Naive B cell (primary cell): ENCODE measurements around the gene MTG2. TPM values are rescaled to one million over a fixed set of nuclear protein-coding genes. Genes with fewer than 3 reads are reported as not detected.
"Not testable (repeated sequence)": the region's sequence is repeated elsewhere in the genome, so short reads cannot be mapped to it uniquely, and the experiment has no call there.

ENCODE experiments used
- ATAC-seq, 2 donors: fragments of 150-1000 bp; cut with Tn5 transposase; 2 replicates each; pipeline ENCODE4 v1.10.0; 2021; ENCODE audit warnings: low read depth in 2 of 2, mild to moderate bottlenecking in 2 of 2, moderate library complexity in 2 of 2
- DNase-seq: peaks from one replicate; pipeline ENCODE4 v3.0.0; 2022
- H3K27ac Mint-ChIP-seq, 6 donors: one replicate each; pipeline ENCODE4 v1.8.0; 2020 to 2022; ENCODE audit warnings: mild to moderate bottlenecking in 6 of 6, mixed read lengths in 6 of 6, moderate library complexity in 5 of 6, inconsistent platforms in 2 of 6
- H3K27me3 Mint-ChIP-seq, 3 donors: one replicate each; pipeline ENCODE4 v1.8.0; 2021 to 2022; ENCODE audit warnings: mixed read lengths in 3 of 3, mild to moderate bottlenecking in 1 of 3
- H3K36me3 Mint-ChIP-seq, 2 donors: one replicate each; pipeline ENCODE4 v1.8.0; 2020 to 2022; ENCODE audit warnings: mixed read lengths in 2 of 2, inconsistent platforms in 1 of 2, mild to moderate bottlenecking in 1 of 2
- H3K4me1 Mint-ChIP-seq, 3 donors: one replicate each; pipeline ENCODE4 v1.8.0; 2020 to 2022; ENCODE audit warnings: mixed read lengths in 3 of 3, inconsistent platforms in 1 of 3, mild to moderate bottlenecking in 1 of 3, moderate library complexity in 1 of 3
- H3K4me3 Mint-ChIP-seq, 8 donors: one replicate each; pipeline ENCODE4 v1.8.0; 2020 to 2022; ENCODE audit warnings: mild to moderate bottlenecking in 8 of 8, mixed read lengths in 8 of 8, moderate library complexity in 8 of 8, inconsistent platforms in 2 of 8
- H3K9me3 Mint-ChIP-seq, 7 donors: one replicate each; pipeline ENCODE4 v1.8.0; 2020 to 2022; ENCODE audit warnings: mixed read lengths in 7 of 7, mild to moderate bottlenecking in 5 of 7, inconsistent platforms in 2 of 7, moderate library complexity in 1 of 7
- polyA plus RNA-seq, 6 donors: library from polyadenylated mRNA; unstranded; fragments of 300-500 nt; fragmentation: Illumina TruSeq; gene quantifications; one replicate each; pipeline ENCODE4 v1.2.3, GENCODE V29; 2021; ENCODE audit warnings: low read depth in 6 of 6

Gene MTG2
- polyA plus RNA-seq, 6 donors from 2014 or later = 12.7 to 19.1 (median 16.3) TPM

GRCh38 chr20:62141043-62141396 lies 41.8 kb upstream of the MTG2 start:
- no peaks in the 10 kb centered on the region for H3K27me3 Mint-ChIP-seq
- ATAC-seq = no peak
- peak overlapping the region in 4 of 6 donors; percentile 54 to 89 (median 78) for H3K27ac Mint-ChIP-seq
- peaks cover 18 to 19% of the 10 kb centered on the region in 2 donors for H3K36me3 Mint-ChIP-seq
- peaks cover 42 to 55% (median 47%) of the 10 kb centered on the region in 3 donors for H3K4me1 Mint-ChIP-seq
- no peak for DNase-seq
- H3K4me3 Mint-ChIP-seq = peak overlapping the region in 7 of 8 donors; percentile 4 to 95 (median 85)
- H3K9me3 Mint-ChIP-seq = no peaks in the 10 kb centered on the region

GRCh38 chr20:62141397-62142251 lies 41.2 kb upstream of the MTG2 start:
- Mint-ChIP-seq H3K27ac (peak overlapping the region in 5 of 6 donors; percentile 86 to 94 (median 86)), H3K4me1 (peaks cover 38 to 56% (median 44%) of the 10 kb centered on the region in 3 donors), H3K9me3 (no peaks in the 10 kb centered on the region), H3K27me3 (no peaks in the 10 kb centered on the region), H3K4me3 (peak overlapping the region; percentile 82 to 95 (median 87)), H3K36me3 (peaks cover 12 to 14% of the 10 kb centered on the region in 2 donors)
- DNase-seq (no peak), ATAC-seq (no peak)

GRCh38 chr20:62142252-62143080 lies 40.4 kb upstream of the MTG2 start:
- Mint-ChIP-seq H3K9me3 (no peaks in the 10 kb centered on the region), H3K27ac (peak overlapping the region; percentile 39 to 94 (median 86)), H3K27me3 (no peaks in the 10 kb centered on the region), H3K4me3 (peak overlapping the region; percentile 82 to 95 (median 87)), H3K36me3 (peaks cover 8 to 10% of the 10 kb centered on the region in 2 donors), H3K4me1 (peaks cover 39 to 51% (median 47%) of the 10 kb centered on the region in 3 donors)
- no peak for DNase-seq
- peak; percentile 16 to 22 for ATAC-seq

- H3K4me3 Mint-ChIP-seq = peak within 1 kb of the TSS; percentile 82 to 97 (median 90)
- H3K4me1 Mint-ChIP-seq = peaks cover 34 to 50% (median 47%) of the 10 kb centered on the region in 3 donors
- H3K36me3 Mint-ChIP-seq = peaks cover under 1 to 1% of the 10 kb centered on the region in 2 donors
- ATAC-seq = peak; percentile 89 to 91
- H3K9me3 Mint-ChIP-seq = no peaks in the 10 kb centered on the region
- DNase-seq = peak; percentile 88
- peak within 1 kb of the TSS; percentile 86 to 98 (median 94) for H3K27ac Mint-ChIP-seq
- H3K27me3 Mint-ChIP-seq = no peaks in the 10 kb centered on the region
Observed at GRCh38 chr20:62143081-62143956, 39.5 kb upstream of the MTG2 start, which contains the start of the genes PSMA7 and SS18L1. Gene PSMA7, minus strand, starts transcription at chr20:62143394. Its CDS starts 91 bp downstream, at chr20:62143303. Gene SS18L1, plus strand, starts transcription at chr20:62143769. Its CDS starts 52 bp downstream, at chr20:62143821.

- Mint-ChIP-seq H3K27me3 (no peaks in the 10 kb centered on the region), H3K36me3 (no peaks in the 10 kb centered on the region), H3K4me1 (peaks cover 35 to 52% (median 48%) of the 10 kb centered on the region in 3 donors), H3K4me3 (peak overlapping the region; percentile 73 to 92 (median 84)), H3K9me3 (no peaks in the 10 kb centered on the region), H3K27ac (peak overlapping the region in 5 of 6 donors; percentile 86 to 98 (median 93))
- ATAC-seq (no peak), DNase-seq (peak; percentile 27)
Observed at GRCh38 chr20:62143957-62144825, 38.6 kb upstream of the MTG2 start.

GRCh38 chr20:62145688-62146018 lies 37.2 kb upstream of the MTG2 start:
- Mint-ChIP-seq H3K4me1 (peaks cover 46 to 62% (median 51%) of the 10 kb centered on the region in 3 donors), H3K4me3 (peak overlapping the region in 6 of 8 donors; percentile 40 to 89 (median 57)), H3K9me3 (no peaks in the 10 kb centered on the region), H3K27ac (peak overlapping the region in 2 of 6 donors; percentile 93 to 98), H3K27me3 (no peaks in the 10 kb centered on the region), H3K36me3 (no peaks in the 10 kb centered on the region)
- ATAC-seq = no peak
- DNase-seq = no peak

GRCh38 chr20:62146019-62146755 lies 36.6 kb upstream of the MTG2 start:
- H3K4me3 Mint-ChIP-seq = peak overlapping the region in 3 of 8 donors; percentile 40 to 89 (median 44)
- H3K4me1 Mint-ChIP-seq = peaks cover 45 to 56% (median 46%) of the 10 kb centered on the region in 3 donors
- H3K27me3 Mint-ChIP-seq = no peaks in the 10 kb centered on the region
- ATAC-seq = no peak
- H3K27ac Mint-ChIP-seq = peak overlapping the region in 1 of 6 donors; percentile 98
- H3K9me3 Mint-ChIP-seq = no peaks in the 10 kb centered on the region
- DNase-seq = no peak
- no peaks in the 10 kb centered on the region for H3K36me3 Mint-ChIP-seq

GRCh38 chr20:62147125-62147524 lies 35.7 kb upstream of the MTG2 start:
- peaks cover 0 to under 1% of the 10 kb centered on the region in 2 donors for H3K36me3 Mint-ChIP-seq
- no peaks in the 10 kb centered on the region for H3K9me3 Mint-ChIP-seq
- no peak for ATAC-seq
- DNase-seq = no peak
- no peak overlapping the region for H3K27ac Mint-ChIP-seq
- no peaks in the 10 kb centered on the region for H3K27me3 Mint-ChIP-seq
- H3K4me1 Mint-ChIP-seq = peaks cover 37 to 48% (median 39%) of the 10 kb centered on the region in 3 donors
- peak overlapping the region in 1 of 8 donors; percentile 74 for H3K4me3 Mint-ChIP-seq

GRCh38 chr20:62147528-62147927 lies 35.3 kb upstream of the MTG2 start:
- no peaks in the 10 kb centered on the region for H3K27me3 Mint-ChIP-seq
- H3K4me1 Mint-ChIP-seq = peaks cover 34 to 51% (median 37%) of the 10 kb centered on the region in 3 donors
- peaks cover under 1 to 4% of the 10 kb centered on the region in 2 donors for H3K36me3 Mint-ChIP-seq
- H3K9me3 Mint-ChIP-seq = peaks cover 0 to 2% (median 0%) of the 10 kb centered on the region in 7 donors
- peak overlapping the region in 1 of 8 donors; percentile 74 for H3K4me3 Mint-ChIP-seq
- DNase-seq (no peak), ATAC-seq (no peak)
- H3K27ac Mint-ChIP-seq = no peak overlapping the region

- H3K27me3 Mint-ChIP-seq, H3K9me3 Mint-ChIP-seq, H3K4me3 Mint-ChIP-seq, DNase-seq, ATAC-seq, H3K27ac Mint-ChIP-seq: not testable (repeated sequence)
- Mint-ChIP-seq H3K36me3 (peaks cover 7 to 13% of the 10 kb centered on the region in 2 donors), H3K4me1 (peaks cover 34 to 53% (median 40%) of the 10 kb centered on the region in 3 donors)
Observed at GRCh38 chr20:62148383-62148782, 34.4 kb upstream of the MTG2 start.

GRCh38 chr20:62148908-62149314 lies 33.9 kb upstream of the MTG2 start:
- no peak overlapping the region for H3K4me3 Mint-ChIP-seq
- no peaks in the 10 kb centered on the region for H3K27me3 Mint-ChIP-seq
- DNase-seq = no peak
- peaks cover 12 to 18% of the 10 kb centered on the region in 2 donors for H3K36me3 Mint-ChIP-seq
- H3K9me3 Mint-ChIP-seq = peaks cover 0 to 5% (median 2%) of the 10 kb centered on the region in 7 donors
- H3K27ac Mint-ChIP-seq = no peak overlapping the region
- no peak for ATAC-seq
- H3K4me1 Mint-ChIP-seq = peaks cover 34 to 53% (median 40%) of the 10 kb centered on the region in 3 donors
